GM10266 (cell line): Measurements from ENCODE around the gene PRSS57.

Experiments
- DNase-seq: peaks from one replicate; pipeline ENCODE4 v3.0.0; 2012; ENCODE audit errors: extremely low spot score
- CTCF ChIP-seq: IDR thresholded peaks from 2 replicates; pipeline ENCODE4 v1.5.1; 2012; ENCODE audit warnings: mild to moderate bottlenecking, low read depth; ENCODE audit not compliant: control insufficient read depth, insufficient read depth; ENCODE audit errors: missing control alignments

PRSS57 gene

GRCh38 chr19:639253-640160 lies 55.7 kb downstream of the PRSS57 start, which contains the start of gene FGF22:
FGF22 (plus strand) TSS chr19:639879; CDS start chr19:639926, 47 bp downstream.
- no peak for TF ChIP-seq CTCF
- DNase-seq, result peak; percentile 99

- no peak for TF ChIP-seq CTCF
- no peak for DNase-seq
These were observed 56.4 kb downstream of the PRSS57 start for GRCh38 chr19:638906-639252.
